ENCODE data around the gene NNAT.
A peak's percentile ranks its signal among the peaks of the same experiment; 100 is the strongest.

Gene NNAT

DNA sequence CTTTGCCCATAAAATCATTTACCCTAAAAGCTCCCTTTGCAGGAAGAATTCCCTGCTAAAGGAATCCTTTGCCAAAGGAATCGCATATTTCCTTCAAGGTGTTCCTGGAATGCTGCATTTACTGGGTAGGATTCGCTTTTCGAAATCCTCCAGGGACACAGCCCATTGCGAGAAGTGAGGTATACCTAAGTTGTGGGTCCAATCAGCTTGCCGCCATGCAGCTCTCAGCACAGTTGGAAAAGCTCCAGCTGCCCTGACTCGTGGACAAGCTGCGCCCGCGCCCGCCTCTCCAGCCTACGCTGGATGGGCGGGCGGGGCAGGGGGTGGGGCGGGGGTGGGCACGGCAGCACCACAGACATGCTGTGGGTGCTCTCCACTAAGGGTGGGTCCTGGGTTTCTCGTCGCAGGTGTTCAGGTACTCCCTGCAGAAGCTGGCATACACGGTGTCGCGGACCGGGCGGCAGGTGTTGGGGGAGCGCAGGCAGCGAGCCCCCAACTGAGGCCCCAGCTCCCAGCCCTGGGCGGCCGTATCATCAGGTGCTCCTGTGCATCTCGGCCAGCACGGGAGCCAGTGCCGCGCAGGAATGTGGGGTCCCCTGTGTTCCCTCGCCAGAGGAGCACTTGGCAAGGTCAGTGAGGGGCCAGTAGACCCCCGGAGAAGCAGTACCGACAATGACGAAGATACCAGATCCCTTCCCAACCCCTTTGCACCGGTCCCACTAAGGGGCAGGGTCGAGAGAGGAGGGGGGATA is 1.4 kb downstream of the NNAT start:
- DNase-seq (ENCODE audit: extremely low spot score, insufficient read length, low read depth): no peak
- no peak for FAIRE-seq

DNA sequence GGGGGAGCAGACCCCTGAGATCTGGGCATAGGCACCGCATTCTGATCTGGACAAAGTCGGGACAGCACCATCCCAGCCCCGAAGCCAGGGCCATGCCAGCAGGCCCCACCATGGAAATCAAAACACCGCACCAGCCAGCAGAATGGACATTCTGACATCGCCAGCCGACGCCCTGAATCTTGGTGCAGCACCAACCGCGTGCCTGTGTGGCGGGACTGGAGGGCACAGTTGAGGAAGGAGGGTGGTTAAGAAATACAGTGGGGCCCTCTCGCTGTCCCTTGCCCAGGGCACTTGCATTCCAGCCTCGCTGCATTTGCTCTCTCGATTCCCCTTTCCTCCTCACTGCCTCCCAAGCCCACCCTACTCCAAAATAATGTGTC is 2.0 kb downstream of the NNAT start:
- DNase-seq (ENCODE audit: extremely low spot score, insufficient read length, low read depth) (no peak), FAIRE-seq (no peak)

DNA sequence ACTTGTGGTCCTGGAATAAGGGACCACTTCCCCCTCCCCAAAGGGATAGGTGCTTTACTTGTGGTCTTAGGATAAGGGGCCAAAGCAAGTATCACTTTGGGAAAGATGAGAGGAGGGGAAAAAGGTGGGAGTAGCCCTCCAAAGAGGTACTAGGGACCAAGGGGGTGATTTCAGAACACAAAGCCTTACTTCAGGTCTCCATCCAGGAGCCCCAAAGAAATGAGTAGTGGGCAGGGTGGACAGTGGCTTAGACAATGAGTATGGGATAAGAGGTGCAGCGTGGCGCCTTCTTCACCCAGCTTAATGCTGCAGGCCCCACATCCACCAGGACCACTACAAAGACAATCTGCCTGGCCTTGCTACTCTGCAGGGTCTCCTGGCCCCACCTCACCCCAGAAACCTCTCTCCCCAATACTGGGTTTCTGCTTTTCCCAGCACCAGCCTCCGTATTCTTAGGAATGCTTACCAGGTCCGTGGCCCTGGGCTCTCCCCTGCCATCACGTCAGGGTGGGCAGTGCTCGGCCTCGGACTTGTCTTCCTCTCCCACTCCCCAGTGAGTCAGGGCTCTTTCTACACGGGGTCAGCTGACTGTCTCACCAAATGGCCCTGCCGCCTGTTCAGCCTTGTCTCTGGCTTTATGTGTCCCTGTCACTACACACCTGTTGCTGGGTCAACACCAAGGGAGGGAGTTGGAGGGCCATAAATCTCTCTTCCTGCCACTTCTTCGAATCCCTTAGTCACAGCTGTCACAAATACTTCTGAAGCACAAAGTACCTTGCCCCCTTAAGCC is 3.1 kb downstream of the NNAT start:
- no peak for DNase-seq (ENCODE audit: extremely low spot score, insufficient read length, low read depth)
- no peak for FAIRE-seq

DNA sequence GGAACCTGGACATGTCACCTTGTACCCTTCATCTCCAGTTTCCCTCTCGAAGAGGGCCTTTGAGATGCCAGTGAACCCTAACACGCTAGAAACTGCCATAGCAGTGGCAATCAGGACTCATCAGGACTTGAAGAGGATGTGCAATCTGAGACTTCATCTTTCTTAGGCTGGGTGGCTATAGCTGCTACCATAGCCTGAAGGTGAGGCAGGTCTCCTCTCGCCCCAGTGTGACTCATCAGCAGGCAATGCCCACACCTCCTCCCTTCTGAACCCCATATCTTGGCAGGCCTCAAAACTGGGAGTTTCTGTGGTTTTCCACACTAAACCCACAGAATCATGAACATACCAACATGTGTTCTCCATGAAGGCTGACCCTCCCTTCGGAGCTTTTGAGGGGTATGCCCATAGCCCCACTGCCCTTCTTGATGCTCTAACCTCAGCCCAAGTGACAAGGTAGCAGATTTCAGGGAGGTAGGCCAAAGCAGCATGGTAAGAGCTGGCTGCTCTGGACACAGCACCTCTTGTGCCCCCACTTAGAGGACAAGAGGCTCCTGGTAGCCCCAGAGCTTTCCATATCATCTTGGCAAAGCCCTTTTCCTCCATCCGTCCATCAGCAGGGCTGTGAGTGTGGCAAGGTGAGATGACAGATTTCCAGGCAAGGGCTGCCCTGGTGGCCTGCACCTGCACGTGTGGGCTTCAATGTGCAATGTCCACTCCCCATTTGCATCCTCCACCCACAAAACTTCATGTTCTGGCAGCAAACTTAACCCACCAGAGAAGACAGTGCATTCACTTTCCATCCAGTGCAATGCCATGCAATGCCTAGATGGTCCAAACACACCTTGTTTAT is 4.0 kb downstream of the NNAT start:
- FAIRE-seq (peak; percentile 44), DNase-seq (ENCODE audit: extremely low spot score, insufficient read length, low read depth) (no peak)

DNA sequence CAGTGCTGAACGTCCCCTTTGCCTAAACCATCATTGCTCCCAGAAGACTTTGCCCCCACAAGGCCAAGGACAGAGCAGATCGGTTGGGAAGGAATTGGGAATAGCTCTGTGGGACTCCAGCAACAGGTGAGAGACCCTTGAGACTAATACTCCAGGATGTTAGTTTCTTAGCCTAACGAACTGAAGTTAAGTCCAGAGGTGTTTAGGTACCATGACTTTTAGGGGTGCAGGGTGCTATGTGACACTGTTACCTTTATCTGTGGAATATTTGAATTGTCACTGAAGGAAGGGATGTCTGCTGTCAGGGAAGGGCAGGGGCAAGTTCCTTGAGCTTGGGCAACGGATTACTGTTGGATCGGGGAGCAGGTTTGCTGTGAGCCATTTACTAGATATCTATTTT is 4.8 kb downstream of the NNAT start:
- no peak for FAIRE-seq
- no peak for DNase-seq (ENCODE audit: extremely low spot score, insufficient read length, low read depth)

DNA sequence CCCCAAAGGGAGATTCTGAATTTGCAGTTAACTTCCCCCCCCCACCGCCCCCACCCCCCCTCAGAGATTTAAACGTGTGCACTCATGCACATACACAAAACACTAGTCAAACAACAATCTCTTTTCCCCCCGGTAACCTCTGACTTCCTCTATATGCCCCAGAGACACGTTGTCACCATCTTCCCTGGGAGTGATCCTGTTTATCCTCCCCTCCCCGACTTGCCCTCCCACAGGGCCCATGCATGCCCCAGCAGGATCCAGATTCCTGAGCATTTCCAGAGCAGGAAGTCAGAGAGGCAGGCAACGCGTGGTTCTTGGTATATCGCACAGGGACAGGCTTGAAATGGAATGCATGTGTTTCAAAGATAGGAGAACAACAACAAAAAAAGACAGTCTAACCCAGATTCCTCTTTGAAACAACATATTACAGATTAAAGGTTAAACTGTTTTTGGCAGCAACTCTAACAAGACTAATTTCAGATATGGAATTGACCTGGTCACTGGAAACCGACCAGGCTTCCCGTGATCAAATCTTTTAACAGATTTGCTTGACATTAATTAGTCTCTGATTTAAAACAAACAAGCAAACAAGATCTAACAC is 5.3 kb downstream of the NNAT start:
- FAIRE-seq (no peak), DNase-seq (ENCODE audit: extremely low spot score, insufficient read length, low read depth) (no peak)

DNA sequence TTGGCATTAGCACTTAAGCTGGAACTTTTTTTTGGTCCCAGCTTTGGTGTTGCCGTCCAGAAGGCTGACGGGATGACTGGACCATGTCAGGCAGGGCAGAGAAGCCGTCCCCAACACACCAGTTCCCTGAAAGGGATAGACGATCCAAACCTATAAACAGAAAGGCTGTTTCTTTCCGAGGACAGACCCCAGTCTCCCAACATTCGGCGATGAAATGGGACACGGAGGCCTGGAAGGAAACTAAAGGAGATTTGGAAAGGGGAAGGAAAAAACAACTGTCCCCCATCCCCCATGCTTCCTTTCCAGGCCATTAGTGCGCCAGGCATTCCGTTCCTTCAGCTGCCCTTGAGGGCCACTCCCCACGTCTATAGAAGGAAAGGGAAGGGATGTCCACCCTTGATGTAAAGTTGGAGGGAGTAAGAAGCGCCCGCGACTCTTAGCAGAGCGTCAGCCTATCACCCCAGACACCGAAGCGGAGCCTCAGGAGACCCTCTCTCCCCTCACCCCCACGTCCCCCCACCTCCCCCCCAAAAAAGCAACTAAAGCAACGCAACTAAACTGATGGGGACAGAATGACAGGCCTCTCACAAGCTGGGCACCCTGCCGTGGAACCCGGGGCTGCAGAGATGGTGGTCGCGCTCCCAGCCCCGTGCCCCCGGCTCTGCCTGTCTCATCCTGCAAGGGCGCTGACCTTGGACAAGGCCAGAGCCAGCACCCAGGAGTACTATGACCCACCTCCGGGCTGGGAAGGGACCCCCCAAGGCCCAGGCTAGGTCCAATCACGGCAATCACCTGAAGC is 6.0 kb downstream of the NNAT start:
- DNase-seq (ENCODE audit: extremely low spot score, insufficient read length, low read depth): no peak
- no peak for FAIRE-seq

DNA sequence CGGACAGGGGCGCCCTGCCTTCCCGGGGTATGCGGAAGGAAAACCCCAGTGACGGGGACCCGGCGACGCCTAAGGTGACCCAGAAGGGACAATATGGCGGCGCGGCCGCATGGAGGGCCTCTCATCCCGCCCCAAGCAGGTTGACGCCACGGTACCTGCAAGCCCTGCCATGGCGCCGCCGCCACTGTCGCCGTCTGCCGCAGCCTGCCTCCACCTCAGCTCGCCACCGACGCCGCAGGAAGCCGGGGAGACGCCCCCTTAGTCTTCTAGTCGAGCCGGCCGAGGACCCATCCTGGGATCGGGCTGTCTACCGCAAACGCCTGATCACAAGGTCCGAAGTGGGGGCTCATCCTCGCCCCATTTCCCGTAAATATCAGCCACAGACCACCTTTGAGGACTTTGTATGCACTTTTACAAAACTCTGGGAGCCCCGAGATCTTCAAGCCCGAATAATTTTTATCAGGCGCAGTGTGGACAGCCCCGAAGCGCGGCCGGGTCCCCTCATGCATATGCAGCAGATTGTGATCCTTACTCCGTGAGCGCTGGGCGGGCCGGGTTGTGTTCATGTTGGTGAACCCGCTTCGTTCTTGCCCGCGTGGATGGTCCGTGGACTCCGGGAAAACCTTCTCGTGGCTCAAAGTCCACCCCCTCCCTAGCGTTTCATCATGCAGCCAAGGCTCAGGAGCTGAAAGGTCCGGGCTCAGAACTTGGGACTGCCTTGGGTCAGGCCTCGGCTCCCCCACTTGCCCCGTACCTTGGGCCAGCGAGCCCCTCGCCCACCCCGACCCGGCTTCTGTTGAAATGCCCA is 6.8 kb downstream of the NNAT start, which contains the start of gene BLCAP:
BLCAP (minus strand) TSS at position 239 of the 808 bp plus-strand sequence. CDS start 8,702 bp downstream, outside the sequence.
- DNase-seq (ENCODE audit: extremely low spot score, insufficient read length, low read depth): peak; percentile 96
- FAIRE-seq: peak; percentile 89

DNA sequence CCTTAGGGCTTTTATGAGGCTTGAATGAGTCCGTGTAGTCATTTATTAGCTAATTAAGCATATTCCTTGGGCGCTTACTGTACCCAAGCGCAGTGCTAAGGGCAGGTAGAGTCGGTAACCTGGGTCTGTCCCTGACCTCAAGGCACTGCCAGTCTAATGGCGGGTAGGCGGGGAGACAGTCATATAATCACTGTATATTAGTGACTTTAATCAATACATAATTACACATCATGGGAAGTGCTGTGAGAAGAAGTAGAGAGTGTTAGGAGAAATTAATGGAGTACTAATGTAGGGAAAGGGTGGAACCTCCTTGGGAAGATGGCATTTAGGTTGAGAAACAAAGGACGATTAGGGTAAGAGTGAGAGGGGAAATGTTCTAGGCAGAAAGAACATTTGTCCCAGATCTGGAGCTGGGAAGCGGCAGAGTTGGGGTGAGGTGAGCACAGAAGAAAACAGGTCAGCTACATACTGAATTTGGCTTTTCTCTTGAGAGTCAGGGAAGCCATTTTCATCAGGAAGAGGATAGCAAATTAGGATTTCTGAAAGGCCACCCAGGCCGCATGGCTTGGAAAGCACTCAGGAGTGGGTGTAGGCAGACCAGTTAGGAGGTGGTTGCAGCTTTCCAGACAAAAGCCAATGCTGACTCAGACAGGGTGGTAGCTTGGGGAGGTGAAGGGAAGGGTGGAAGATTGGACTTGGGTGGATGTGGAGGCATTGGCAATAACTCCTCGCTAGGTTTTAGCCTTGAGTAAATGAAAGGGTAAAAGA is 7.6 kb downstream of the NNAT start:
- DNase-seq (ENCODE audit: extremely low spot score, insufficient read length, low read depth) (no peak), FAIRE-seq (no peak)

DNA sequence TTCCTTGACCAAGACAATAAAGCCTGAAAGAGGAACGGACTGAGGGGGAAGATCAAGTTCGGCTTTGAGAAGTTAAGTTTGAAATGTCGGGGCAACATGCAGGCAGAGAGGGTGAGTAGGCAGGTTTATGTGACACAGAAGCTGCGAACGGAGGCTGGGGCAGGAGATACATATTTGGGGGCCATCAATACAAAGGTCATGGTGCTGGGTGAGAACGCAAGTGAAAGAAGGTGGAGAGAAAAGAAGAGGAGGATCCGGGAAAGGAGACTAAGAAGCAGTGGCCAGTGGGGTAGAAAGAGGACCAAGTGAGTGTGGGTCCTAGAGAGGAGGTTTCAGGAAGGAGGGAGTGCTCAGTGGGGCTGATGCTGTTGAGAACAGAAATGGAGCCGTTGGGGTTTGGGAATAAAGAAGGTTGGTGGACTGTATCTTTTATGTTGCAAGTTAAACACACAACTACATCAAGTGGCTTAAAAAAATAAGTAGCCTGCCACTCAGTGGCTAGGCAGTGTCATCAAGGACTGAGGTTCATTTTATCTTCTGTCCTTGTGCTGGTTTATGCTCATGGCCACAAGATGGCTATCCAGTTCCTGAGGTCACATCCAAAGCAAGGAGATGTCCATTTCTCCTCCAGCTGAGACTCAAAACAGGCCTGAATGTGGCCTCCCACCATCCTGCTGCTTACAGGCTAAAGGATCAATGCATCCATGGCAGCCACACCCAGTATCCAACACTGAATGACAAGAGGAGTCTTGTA is 8.3 kb downstream of the NNAT start:
- no peak for DNase-seq (ENCODE audit: extremely low spot score, insufficient read length, low read depth)
- no peak for FAIRE-seq

DNA sequence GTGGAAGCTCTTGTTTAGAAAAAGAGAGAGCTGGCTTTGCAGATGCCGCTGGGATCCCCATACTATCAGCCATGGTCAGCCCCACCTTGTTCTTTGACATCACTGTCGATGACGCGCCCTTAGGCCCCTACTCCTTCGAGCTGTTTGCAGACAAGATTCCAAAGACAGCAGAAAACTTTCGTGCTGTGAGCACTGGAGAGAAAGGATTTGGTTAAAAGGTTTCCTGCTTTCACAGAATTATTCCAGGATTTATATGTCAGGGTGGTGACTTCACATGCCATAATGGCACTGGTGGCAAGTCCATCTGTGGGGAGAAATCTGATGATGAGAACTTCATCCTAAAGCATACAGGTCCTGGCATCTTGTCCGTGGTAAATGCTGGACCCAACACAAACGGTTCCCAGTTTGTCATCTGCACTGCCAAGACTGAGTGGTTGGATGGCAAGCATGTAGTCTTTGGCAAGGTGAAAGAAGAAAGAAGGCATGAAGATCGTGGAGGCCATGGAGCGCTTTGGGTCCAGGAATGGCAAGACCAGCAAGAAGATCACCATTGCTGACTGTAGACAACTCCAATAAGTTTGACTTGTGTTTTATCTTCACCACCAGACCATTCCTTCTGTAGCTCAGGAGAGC is 9.0 kb downstream of the NNAT start:
- no peak for FAIRE-seq
- DNase-seq (ENCODE audit: extremely low spot score, insufficient read length, low read depth): no peak

DNA sequence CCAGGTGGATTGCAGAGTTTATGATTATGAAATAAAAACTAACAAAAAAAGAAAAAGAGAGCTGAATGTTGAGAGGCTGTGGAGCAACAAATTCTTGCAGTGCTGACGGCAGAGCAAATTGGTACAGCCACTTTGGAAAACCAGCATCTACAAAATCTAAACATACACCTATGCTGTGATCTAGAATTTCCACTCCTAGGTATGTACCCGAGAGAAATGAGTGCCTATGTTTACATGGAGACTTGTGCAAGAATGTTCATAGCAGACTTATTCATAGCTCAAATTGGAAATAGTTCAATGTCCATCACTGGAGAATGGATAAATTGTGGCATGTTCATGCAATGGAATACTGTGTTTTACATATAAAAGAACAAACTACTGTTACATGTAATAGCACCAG is 9.6 kb downstream of the NNAT start:
- FAIRE-seq (no peak), DNase-seq (ENCODE audit: extremely low spot score, insufficient read length, low read depth) (no peak)

DNA sequence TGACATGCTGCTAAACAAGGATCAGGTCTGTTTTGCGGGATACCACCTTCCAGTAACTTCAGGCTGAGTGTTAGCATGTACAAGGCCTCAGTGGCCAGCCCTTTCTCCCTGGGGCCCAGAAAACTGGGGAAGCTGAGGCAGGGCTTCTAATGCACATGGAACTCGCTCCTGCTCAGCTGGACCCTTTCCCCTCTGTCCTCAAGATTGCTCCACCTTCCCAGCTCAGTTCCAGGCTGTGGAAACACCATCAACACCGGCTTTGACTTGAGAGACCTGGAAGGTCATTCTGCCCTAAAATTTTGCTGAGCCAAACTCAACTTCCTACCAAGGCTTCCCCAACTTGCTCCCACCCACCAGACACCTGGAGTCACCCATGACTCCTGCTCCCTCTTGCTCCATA is 10.8 kb downstream of the NNAT start:
- no peak for DNase-seq (ENCODE audit: extremely low spot score, insufficient read length, low read depth)
- FAIRE-seq: no peak

DNA sequence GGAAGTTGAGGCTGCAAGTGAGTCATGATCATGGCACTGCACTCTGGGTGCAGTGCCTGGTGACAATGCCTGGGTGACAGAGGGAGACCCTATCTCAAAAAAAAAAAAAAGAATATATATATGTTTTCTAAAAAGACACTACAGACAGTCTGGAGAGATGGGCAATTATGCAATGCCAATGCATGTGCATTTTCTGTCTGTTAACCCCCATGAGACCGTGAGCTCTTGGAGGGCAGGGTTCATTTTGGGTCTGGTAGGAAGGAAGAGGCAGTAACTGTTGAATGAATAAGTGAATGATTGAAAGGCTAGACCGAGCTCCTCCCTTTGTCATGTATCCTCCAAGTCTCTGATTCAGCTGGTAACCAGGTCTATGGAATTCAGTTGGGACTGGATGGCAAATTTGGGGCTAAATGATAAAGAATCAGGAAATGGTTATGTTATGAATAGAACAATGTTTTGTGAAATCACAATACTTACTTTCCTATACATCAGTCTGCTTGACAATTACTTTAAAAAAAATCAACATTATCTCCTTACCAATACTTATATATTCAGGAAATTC is 12.2 kb downstream of the NNAT start:
- DNase-seq (ENCODE audit: extremely low spot score, insufficient read length, low read depth) (no peak), FAIRE-seq (no peak)

DNA sequence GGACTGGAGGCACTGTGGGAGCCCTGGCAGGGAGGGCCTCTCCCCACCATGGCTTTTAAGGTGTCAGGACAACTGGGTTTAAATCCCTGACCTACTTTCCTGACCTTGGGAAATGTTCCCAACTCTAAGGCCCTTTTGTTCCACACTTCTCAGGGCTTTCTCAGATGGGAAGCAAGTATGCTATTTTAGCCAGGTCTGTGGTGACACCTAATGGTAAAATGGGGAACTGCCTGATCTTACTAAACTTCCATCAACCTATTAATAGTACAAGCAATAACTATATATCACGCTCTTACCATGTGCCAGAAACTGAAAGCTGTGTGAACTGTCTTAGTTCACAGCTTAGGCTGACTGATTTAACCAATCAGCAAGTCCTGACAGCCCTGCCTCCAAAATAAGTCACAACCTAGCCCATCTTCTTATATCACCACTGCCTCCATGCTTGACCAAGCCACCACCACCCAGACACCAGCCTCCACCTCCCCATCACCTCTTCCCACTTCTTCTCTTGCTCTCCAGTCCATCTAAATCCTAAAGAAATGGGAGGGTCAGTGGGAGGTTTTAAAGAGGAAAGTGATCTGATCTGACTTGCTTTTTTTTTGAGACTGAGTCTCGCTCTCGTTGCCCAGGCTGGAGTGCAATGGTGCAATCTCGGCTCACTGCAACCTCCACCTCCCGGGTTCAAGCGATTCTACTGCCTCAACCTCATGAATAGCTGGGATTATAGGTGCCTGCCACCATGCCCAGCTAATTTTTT is 13.5 kb downstream of the NNAT start:
- DNase-seq (ENCODE audit: extremely low spot score, insufficient read length, low read depth): peak; percentile 54
- peak; percentile 97 for FAIRE-seq
